SH-SY5Y (cell line): ENCODE measurements around the gene DPEP2.

Experiments used
- GATA2 ChIP-seq: IDR thresholded peaks from 2 replicates; pipeline ENCODE4 v1.6.1; 2011; ENCODE audit warnings: mild to moderate bottlenecking, low read depth, low read length
- GATA3 ChIP-seq: IDR thresholded peaks from 2 replicates; pipeline ENCODE4 v1.6.1; 2011; ENCODE audit warnings: low read depth, mild to moderate bottlenecking, low read length, moderate library complexity

The DPEP2 gene

DNA sequence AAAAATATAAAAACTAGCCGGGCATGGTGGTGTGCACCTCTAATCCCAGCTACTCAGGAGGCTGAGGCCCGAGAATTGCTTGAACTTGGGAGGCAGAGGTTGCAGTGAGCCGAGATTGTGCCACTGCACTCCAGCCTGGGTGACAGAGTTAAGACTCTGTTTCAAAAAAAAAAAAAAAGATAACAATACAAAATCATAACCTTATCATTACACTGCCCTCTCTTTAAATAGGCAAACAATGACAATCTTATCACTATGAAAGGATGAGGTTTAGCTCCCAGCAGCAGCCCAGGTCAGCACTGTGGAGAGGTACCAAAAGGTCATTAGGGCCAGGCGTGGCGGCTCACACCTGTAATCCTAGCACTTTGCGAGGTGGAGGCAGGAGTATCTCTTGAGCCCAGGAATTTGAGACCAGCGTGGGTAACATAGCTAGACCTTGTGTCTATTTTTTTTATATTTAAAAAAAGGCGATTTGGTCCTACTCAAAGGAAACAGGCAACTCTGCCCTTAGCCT lies 19.9 kb upstream of the DPEP2 start:
- TF ChIP-seq GATA2 (no peak), GATA3 (no peak)

DNA sequence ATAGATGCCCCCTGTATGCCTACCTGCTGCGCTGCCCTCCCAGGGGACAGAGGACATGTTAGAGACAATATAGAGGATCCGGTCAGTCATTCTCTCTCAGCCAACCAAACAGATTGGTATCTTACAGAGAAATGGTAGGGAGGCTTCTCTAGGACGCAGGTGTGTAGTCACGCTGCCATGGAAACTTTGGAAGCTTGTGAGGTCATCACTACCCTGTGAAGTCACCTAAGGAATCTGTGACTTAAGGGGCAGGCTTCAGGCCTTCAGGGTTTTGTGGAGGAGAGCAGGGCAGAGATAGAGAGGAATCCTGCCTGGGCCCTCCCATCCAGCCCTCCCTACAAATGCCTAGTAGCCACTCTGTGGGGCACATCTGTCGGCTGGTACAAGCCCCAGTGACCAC lies 16.4 kb upstream of the DPEP2 start, which contains the start of gene DPEP2NB:
DPEP2NB (minus strand) TSS at position 231 of the 400 bp plus-strand sequence; CDS start at position 90, 141 bp downstream.
- no peak for TF ChIP-seq GATA2
- TF ChIP-seq GATA3 = no peak

DNA sequence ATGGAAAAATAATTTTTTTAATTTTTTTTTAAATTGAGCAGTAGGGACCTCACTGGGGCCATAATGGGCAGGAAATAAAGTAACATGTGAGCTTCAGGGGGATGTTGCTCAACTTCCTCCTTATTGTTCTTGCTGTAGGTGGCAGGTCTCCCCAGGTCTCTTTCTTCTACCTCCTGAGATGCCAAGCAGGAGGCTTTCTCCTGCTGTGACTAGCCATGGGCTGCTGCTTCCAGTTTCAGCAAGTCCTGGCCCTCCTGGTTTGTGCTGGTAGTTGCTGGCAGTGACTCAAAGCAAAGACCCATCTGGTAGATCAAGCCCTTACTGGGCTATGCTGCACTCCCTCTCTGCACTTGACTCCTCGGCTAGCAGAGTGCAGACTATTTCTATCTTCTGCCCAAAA lies 14.2 kb upstream of the DPEP2 start:
- TF ChIP-seq GATA2 = no peak

DNA sequence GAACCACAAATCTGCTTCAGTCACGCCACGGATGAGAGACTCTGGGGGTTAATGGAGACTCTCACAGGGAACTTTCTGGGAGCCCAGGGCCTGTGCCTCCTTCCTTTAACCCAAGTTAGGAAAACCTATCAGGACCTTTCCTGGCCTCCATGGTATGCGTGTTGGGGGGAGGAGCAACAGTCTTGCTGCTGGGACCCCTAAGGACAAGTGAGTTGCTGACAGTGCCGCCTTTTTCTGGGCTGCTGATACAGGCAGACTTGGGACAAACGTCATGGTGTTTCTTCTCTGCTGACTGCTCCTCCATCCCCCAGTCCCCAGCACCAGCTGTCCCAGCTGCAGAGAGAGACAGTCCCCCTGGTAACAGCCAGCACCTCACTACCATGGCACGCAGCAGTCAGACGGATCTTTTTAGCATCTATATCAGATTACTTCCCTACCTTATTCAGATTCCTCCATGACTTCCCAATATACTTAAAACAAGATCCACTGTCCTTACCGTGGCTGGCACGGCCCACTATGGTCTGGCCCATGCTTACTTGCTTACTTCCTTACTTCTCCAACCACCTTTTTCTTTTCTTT lies 10.0 kb upstream of the DPEP2 start:
- TF ChIP-seq GATA2 (no peak), GATA3 (no peak)

DNA sequence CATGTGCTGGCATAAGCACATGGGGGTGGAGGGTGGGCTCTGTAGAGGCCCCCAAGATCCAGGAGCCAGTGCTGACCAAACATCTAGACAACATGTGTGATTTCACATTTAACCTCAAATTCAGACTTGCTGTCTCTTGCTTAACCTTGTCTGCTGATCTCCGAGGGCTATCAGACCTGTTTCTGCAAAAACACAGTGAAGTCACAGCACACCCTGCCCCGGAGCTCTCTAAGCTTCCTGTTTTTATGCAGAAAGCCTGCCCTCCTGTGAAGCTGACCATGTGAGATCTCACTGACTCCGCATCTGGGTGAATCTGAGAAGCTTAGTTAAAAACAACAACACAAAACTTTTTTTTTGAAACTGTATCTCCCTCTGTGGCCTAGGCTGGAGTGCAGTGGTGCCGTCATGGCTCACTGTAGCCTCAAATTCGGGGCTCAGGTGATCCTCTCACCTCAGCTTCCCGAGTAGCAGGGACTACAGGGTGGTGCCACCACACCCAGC lies 6.6 kb upstream of the DPEP2 start:
- no peak for TF ChIP-seq GATA3

DNA sequence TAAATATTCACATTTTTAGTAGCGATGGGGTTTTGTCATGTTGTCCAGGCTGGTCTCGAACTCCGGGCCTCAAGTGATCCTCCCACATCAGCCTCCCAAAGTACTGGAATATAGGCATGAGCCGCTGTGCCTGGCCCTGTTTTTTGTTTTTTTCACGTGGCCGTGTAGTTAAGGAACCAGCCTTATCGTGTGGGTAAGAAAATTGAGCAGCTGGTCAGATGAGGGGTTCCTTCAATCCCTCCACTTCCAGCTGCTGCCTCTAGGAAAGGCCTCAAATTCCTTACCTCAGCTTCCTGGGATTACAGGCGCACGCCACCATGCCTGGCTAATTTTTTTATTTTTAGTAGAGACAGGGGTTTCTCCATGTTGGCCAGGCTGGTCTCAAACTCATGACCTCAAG lies 5.9 kb upstream of the DPEP2 start:
- TF ChIP-seq GATA3 (no peak), GATA2 (no peak)

DNA sequence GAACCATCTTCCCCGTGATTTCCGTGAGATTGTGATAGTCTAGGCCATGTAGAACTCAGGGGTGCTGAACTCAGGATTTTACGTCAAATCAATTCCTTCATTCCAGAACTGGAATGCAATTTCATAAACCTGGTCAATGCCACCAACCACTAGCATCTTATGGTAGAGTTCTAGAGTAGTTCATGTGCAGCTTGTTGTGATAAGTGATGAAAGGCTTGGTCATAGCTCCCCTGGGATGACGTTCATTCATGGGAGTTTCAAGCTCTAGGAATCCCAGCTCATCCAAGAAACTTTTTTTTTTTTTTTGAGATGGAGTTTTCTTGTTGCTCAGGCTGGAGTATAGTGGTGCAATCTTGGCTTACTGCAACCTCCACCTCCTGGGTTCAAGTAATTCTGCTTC lies 3.7 kb upstream of the DPEP2 start:
- TF ChIP-seq GATA3 (no peak), GATA2 (no peak)

DNA sequence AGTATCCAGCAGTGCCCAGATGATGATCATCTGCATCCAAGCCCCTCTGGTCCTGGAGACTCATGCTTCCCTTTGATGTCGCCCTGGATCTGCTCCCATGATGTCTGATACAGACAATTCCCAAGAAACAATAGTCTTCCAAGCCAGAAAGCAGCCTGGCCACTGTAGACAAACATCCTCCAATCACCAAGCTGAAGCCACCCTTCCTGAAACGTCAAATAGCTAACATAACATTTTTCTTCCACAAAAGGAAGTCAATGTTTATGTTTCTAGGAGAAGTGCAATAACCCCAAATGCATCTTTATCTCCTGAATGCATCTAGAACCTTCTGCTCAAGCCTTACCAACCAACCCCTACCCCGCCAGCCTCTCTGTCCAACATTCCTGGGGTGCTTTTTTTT lies 1.2 kb upstream of the DPEP2 start:
- TF ChIP-seq GATA3 (no peak), GATA2 (no peak)

DNA sequence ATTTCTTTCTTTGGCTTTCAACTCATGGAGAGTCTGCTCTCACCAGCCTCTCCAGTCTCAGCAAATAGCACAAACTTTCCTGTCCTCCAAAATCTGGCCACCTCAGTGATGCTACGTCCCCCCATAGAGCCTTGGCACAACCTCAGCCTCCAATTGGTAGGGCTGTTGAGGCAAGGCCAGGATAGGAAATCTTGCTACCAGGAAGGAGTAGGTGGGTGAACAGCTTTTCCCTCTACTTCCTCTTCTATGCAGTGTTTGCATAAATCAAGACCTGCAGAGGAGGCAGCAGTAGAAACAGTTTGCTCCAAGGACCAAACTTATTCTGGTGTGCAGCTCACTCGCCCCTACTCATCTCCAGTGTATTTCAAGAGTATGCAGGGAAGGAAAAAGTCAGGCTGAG lies 701 bp upstream of the DPEP2 start:
- TF ChIP-seq GATA2 = no peak
- no peak for TF ChIP-seq GATA3

DNA sequence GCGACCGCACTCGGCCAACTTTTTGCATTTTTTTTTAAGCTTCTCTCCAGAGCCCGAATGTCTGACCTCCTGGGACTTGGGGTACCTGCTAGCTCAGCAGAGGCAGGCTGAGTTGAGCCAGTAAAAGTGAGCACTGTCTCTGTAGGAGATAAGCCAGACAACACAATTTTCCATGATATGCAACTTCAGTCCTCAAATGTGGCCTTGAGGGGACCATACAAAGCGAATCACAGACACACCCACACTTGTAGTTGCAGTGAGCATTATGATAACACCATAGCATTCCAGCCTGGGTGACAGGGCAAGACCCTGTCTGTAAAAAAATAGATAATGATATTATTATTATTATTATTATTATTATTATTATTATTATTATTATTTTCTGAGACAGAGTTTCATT lies 2.6 kb downstream of the DPEP2 start:
- TF ChIP-seq GATA3 (no peak), GATA2 (no peak)

DNA sequence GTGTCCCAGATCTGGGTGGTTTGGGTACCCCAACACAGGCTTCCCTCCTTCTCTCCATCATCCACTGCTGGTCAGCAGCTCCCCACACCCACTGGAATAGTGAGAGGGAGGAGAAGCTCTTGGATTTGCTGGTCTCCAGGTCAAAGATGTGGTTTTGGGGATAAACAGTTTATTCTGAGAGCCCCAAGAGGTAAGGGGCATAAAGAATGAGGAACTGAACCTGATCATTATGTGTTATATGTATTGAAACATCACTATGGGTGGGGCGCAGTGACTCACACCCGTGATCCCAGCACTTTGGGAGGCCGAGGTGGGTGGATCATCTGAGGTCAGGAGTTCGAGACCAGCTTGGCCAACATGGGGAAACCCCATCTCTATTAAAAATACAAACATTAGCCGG lies 3.9 kb downstream of the DPEP2 start:
- TF ChIP-seq GATA2 = no peak
- no peak for TF ChIP-seq GATA3

DNA sequence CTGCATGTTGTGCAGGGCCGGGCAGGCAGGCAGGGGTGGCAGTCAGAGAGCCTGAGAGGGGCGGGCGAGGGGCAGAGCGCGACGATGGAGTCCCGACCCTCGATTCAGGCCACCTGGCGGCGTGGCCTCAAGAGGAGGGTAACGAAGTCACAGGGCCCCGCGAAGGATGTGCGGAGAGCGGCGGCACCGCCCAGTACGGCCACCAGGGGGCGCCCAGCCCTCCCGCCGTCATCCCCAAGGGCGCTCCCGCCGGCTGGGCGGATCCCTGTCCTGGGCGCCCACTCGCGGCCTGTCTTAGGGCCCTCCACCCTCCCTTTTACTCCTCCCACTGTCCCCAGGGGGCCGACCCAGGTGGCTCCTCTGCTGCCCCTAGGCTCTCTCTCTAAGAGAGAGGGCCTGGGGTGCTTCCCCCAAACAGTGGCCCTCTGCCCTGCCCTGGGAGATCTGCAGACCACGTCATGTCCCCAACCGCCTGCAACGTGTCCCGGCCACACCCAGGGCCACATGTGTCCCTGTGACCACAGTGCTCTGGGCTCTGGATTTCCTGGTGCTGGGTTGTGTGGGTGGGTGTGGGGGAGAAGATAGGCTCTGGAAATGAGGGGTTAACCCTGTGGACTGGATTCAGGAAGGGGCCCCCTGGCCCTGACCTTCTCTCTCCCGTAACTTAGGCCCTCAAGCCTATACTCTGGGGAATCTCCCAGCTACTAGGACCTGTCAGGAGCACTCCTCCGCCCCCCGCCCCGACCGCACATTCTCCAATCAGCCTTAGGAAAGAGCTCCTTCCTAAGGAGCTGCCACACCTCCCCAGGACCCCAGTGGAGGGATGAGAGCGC lies 5.9 kb downstream of the DPEP2 start:
- no peak for TF ChIP-seq GATA2
- TF ChIP-seq GATA3 = no peak

DNA sequence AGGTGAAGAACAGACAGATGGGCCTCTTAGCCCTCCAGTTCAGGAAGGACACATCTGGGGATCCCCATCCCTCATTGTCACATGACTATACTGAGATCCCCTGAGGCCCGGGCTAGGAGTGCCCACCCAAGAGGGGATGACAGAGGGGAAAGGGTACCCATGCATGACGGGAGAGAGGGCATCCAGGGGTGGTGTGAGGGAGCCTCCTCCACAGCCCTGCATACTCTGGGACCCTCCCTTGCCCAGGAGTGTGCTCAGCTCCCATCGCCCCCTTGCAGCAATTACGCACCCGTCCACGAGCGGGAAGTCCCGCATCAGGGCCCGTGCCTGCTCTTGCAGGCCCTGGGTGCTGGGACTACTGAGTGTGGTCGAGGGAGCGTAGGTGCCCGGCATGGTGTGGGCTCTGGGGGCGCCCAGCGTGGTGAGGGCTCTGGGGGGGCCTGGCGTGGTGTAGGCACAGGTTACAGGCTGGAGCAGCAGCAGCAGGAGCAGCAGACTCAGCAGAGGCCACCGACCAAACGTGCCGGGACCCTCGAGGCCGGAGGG lies 6.5 kb downstream of the DPEP2 start:
- no peak for TF ChIP-seq GATA2
- no peak for TF ChIP-seq GATA3

DNA sequence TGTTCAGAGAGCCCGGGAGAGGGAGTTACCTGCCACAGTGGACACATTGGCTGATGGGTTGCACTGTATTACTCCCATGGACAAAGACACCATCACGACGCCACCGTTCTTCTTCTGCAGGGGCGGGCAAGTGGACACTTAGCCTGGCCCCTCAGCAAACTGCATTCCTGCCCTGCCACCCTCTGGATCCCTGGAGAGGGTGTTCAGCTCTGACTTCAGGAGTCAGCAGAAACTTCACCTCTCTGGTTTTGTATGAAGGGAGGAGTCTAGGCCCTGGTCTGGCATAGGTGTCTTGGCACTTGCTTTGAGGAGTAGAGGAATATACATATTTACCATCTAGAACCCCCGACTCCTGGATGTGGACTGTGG lies 9.3 kb downstream of the DPEP2 start:
- TF ChIP-seq GATA3 (no peak), GATA2 (no peak)

DNA sequence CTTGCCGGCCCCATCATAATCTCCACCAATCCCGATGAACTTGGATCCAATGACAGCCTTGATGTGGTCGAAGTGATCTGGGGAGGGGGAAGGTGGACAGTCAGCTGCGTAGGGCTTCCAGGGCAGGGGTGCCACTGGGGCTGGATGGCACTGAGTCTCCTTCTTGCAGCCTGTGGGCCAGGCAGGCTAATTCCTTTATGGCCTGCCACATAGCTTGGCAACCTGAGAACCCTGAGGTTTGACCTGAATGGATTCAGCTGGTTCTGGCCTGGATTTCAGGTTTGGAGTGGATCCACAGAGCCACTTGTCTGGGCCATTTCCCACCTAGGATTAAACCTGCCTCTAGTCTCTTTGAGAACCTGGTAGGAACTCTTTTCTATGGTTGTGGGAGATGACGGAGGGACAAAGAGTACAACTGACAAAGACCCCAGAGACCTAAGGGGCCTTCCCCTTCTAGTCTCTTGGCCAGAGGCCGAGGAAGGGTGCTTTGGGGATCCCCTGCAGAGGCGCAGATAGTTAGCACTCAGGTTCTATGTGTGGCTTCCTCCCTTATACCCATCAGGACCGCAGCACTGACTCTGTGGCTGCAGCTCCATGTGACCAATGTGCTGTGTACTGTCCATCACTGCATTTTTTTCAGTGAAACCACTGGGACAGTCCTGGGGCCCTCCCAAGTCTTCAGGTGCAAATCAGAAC lies 9.8 kb downstream of the DPEP2 start:
- TF ChIP-seq GATA2 = no peak
- no peak for TF ChIP-seq GATA3
